Chondrocyte (in vitro differentiated cells): ENCODE data around the gene ZNF688. TPM values are rescaled to one million over a fixed set of nuclear protein-coding genes. Genes with fewer than 3 reads are reported as not detected.

ENCODE experiments used
- DNase-seq: peaks from one replicate; pipeline ENCODE4 v3.0.0; 2021; ENCODE audit warnings: mixed read lengths, low spot score
- H3K27ac Mint-ChIP-seq: one replicate; pipeline ENCODE4 v1.8.0; 2021; ENCODE audit warnings: mild to moderate bottlenecking, moderate library complexity, mixed read lengths; ENCODE audit not compliant: unreplicated experiment
- H3K27me3 Mint-ChIP-seq: 2 replicates; pipeline ENCODE4 v1.8.0; 2021; ENCODE audit warnings: low read depth, mixed read lengths
- H3K36me3 Mint-ChIP-seq: 2 replicates; pipeline ENCODE4 v1.8.0; 2021; ENCODE audit warnings: low read depth, mixed read lengths
- H3K4me1 Mint-ChIP-seq: 2 replicates; pipeline ENCODE4 v1.8.0; 2021; ENCODE audit warnings: low read depth, mild to moderate bottlenecking, mixed read lengths
- H3K4me3 Mint-ChIP-seq: one replicate; pipeline ENCODE4 v1.8.0; 2021; ENCODE audit warnings: mild to moderate bottlenecking, moderate library complexity, mixed read lengths; ENCODE audit not compliant: unreplicated experiment
- H3K9me3 Mint-ChIP-seq: 2 replicates; pipeline ENCODE4 v1.8.0; 2021; ENCODE audit warnings: low read depth, mixed read lengths
- CTCF ChIP-seq: fragments of 200-600 bp; sonication (generic); IDR thresholded peaks from 2 replicates; pipeline ENCODE4 v1.5.0; 2021; ENCODE audit warnings: antibody characterized with exemption, mild to moderate bottlenecking, moderate library complexity
- total RNA-seq: library from RNA; stranded (reverse); gene quantifications from 3 replicates; pipeline ENCODE4 v1.2.1, GENCODE V29; 2021

Gene ZNF688
- total RNA-seq, 1 donor from 2014 or later = 13.7 TPM

- Mint-ChIP-seq H3K4me1 (peaks cover 17% of the 10 kb centered on the region), H3K27me3 (no peaks in the 10 kb centered on the region), H3K27ac (no peak overlapping the region), H3K36me3 (peaks cover 12% of the 10 kb centered on the region), H3K4me3 (no peak overlapping the region), H3K9me3 (no peaks in the 10 kb centered on the region)
- DNase-seq = peak; percentile 81
- TF ChIP-seq CTCF = no peak
Measured at GRCh38 chr16:30554557-30555314, 16.8 kb downstream of the ZNF688 start.

GRCh38 chr16:30553393-30553899 is 18.1 kb downstream of the ZNF688 start:
- Mint-ChIP-seq H3K9me3 (no peaks in the 10 kb centered on the region), H3K36me3 (peaks cover 12% of the 10 kb centered on the region), H3K4me3 (no peak overlapping the region), H3K27ac (no peak overlapping the region), H3K4me1 (peaks cover 12% of the 10 kb centered on the region), H3K27me3 (no peaks in the 10 kb centered on the region)
- no peak for DNase-seq
- no peak for TF ChIP-seq CTCF

- no peak for TF ChIP-seq CTCF
- no peak overlapping the region for H3K4me3 Mint-ChIP-seq
- DNase-seq = no peak
- no peaks in the 10 kb centered on the region for H3K9me3 Mint-ChIP-seq
- no peaks in the 10 kb centered on the region for H3K27me3 Mint-ChIP-seq
- H3K36me3 Mint-ChIP-seq = peaks cover 12% of the 10 kb centered on the region
- no peak overlapping the region for H3K27ac Mint-ChIP-seq
- H3K4me1 Mint-ChIP-seq = peaks cover 12% of the 10 kb centered on the region
Measured at GRCh38 chr16:30552956-30553355, 18.6 kb downstream of the ZNF688 start.

GRCh38 chr16:30551781-30552180 is 19.7 kb downstream of the ZNF688 start:
- DNase-seq = no peak
- Mint-ChIP-seq H3K27ac (no peak overlapping the region), H3K27me3 (no peaks in the 10 kb centered on the region), H3K9me3 (no peaks in the 10 kb centered on the region), H3K4me1 (peaks cover 8% of the 10 kb centered on the region), H3K36me3 (peaks cover 12% of the 10 kb centered on the region), H3K4me3 (no peak overlapping the region)
- TF ChIP-seq CTCF = no peak

GRCh38 chr16:30548416-30549253 is 22.9 kb downstream of the ZNF688 start:
- H3K27ac Mint-ChIP-seq = no peak overlapping the region
- no peak for DNase-seq
- no peaks in the 10 kb centered on the region for H3K9me3 Mint-ChIP-seq
- peaks cover 3% of the 10 kb centered on the region for H3K4me1 Mint-ChIP-seq
- TF ChIP-seq CTCF = no peak
- no peaks in the 10 kb centered on the region for H3K27me3 Mint-ChIP-seq
- H3K4me3 Mint-ChIP-seq = no peak overlapping the region
- peaks cover 4% of the 10 kb centered on the region for H3K36me3 Mint-ChIP-seq
